ENCODE results near the gene PXK.

The PXK gene

GRCh38 chr3:58305882-58306711, 26.6 kb upstream of the PXK start, which contains the start of the genes HTD2 and RPP14:
TSS of gene HTD2 (plus strand) at chr3:58306520. CDS start at chr3:58317614, 11,094 bp downstream.
TSS of gene RPP14 (plus strand) at chr3:58306245. CDS start at chr3:58310330, 4,085 bp downstream.
- H3K4me3 ChIP-seq: peak within 1 kb of the TSS; percentile 84
- peak; percentile 98 for DNase-seq (ENCODE audit: low spot score)
- TF ChIP-seq, protein P1, sequence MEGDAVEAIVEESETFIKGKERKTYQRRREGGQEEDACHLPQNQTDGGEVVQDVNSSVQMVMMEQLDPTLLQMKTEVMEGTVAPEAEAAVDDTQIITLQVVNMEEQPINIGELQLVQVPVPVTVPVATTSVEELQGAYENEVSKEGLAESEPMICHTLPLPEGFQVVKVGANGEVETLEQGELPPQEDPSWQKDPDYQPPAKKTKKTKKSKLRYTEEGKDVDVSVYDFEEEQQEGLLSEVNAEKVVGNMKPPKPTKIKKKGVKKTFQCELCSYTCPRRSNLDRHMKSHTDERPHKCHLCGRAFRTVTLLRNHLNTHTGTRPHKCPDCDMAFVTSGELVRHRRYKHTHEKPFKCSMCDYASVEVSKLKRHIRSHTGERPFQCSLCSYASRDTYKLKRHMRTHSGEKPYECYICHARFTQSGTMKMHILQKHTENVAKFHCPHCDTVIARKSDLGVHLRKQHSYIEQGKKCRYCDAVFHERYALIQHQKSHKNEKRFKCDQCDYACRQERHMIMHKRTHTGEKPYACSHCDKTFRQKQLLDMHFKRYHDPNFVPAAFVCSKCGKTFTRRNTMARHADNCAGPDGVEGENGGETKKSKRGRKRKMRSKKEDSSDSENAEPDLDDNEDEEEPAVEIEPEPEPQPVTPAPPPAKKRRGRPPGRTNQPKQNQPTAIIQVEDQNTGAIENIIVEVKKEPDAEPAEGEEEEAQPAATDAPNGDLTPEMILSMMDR (IDR thresholded peaks at IDR 0.05): peak; percentile 97
- peak within 1 kb of the TSS; percentile 93 to 98 for H3K27ac ChIP-seq

DNA sequence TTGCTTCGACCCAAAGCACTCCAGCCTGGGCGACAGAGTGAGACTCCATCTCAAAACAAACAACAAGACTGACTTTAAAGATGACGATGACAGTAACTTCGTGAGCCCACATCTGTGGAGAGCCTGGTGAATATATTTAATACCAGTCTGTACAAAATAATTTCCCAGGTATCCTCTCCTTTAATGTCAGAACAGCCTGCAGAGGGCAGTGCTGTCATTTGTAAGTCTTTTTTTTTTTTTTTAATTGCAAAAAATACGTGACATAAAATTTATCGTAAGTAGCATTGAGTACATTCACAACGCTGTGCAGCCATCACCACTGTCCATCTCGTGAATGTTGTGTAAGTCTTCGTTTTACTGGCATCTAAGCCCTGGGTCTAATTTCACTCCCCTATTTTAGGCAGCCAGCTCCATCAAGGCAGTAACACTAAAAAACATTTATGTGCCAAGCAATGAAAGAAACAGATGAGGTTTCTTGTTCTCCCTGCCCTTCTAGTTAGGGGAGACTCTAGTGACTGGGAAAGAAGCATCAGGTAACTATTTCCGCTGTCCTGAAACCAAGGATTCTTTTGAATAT, 25.0 kb upstream of the PXK start:
- TF ChIP-seq, protein P1 (IDR thresholded peaks at IDR 0.05): peak; percentile 17
- H3K27ac ChIP-seq: peak overlapping the region; percentile 93 to 98
- no peak for DNase-seq (ENCODE audit: low spot score)
- H3K4me3 ChIP-seq: peak overlapping the region; percentile 84

DNA sequence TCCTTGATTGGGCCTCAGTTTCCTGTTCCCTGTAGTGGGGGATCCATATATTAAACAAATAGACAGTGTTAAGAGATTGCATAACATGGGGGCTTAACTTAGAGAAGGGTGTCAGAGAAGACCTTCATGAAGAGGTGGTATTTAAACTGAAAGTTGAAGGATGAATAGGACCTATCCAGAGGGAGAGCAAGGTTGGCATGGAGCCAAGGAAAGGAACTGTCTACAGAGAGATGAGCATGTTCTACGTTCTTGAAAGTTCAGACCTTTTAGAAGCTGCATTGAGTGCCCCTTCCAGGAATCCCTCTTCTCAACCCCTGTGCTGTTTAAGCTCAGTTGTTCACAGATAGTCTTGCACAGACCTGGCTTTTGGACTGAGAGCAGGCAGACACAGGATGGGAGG, 24.0 kb upstream of the PXK start:
- H3K27ac ChIP-seq: no peak overlapping the region
- TF ChIP-seq, protein P1 (IDR thresholded peaks at IDR 0.05): no peak
- no peak for DNase-seq (ENCODE audit: low spot score)
- no peak overlapping the region for H3K4me3 ChIP-seq

- Histone ChIP-seq H3K27ac (no peak overlapping the region), H3K4me3 (no peak overlapping the region)
- no peak for DNase-seq (ENCODE audit: low spot score)
- TF ChIP-seq, protein P1 (IDR thresholded peaks at IDR 0.05): no peak
Observed at GRCh38 chr3:58317811-58318210, 14.9 kb upstream of the PXK start.

GRCh38 chr3:58321791-58322190, 10.9 kb upstream of the PXK start:
- no peak overlapping the region for H3K27ac ChIP-seq
- no peak for DNase-seq (ENCODE audit: low spot score)
- H3K4me3 ChIP-seq: no peak overlapping the region
- TF ChIP-seq, protein P1 (IDR thresholded peaks at IDR 0.05): no peak

DNA sequence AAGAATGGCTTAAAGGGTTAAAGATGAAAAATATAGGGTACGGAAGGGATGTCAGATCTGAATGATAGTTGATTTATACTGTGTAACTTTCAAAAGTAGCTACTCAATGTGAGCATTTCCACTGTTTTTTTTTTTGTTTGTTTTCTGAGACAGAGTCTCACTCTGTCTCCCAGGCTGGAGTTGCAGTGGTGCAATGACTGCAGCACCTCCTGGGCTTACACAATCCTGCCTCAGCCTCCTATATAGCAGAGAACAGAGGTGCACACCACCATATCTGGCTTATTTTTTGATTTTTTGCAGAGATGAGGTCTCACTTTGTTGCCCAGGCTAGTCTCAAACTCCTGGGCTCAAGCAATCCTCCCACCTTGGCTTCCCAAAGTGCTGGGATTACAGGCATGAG, 9.9 kb upstream of the PXK start:
- no peak overlapping the region for H3K27ac ChIP-seq
- H3K4me3 ChIP-seq: no peak overlapping the region
- TF ChIP-seq, protein P1 (IDR thresholded peaks at IDR 0.05): no peak
- no peak for DNase-seq (ENCODE audit: low spot score)
